Measurements from ENCODE around the gene ABHD16A. TPM values are rescaled to one million over a fixed set of nuclear protein-coding genes. Genes with fewer than 3 reads are reported as not detected.
A peak's percentile ranks its signal among the peaks of the same experiment; 100 is the strongest.

Gene ABHD16A
- total and polyA plus RNA-seq, 2 of the 13 experiments (the other 11 are each of a cell fraction or from before 2014, with no cell fraction given) = 43.5 to 45.4 TPM

DNA sequence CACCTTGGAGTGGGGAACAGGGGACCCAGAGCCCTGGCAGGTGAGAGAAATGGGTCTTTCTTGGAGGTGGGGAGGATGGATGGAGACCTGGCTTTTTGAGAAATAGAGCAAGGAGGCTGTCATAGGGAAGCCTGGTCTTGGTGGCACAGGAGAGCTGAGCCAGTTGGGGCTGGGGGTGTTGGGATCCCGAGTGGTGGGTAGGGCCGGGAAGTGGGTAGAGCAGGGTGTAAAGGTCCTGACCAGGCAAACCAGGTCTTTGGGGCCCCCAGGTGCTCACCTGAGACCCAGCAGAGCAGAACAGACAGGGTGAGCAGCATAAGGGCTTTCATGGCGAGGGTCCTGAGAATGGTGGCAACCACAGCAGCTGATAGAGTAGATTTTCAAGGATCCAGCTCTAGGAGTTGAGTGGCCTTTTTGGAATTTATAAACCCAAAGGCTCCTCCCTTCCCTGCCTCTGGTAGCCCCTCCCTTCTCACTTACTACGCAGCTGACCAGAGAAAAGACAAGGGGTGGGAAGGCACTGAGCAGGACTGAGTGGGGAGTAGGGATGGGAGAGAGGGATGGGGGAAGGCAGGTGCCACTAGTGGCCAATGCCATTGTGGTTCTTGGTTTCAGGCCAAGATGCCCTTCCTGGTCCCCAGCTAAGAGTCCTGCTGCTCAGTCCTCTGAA, 18.4 kb upstream of the ABHD16A start, which contains the start of gene LY6G6C:
LY6G6C (minus strand) TSS at position 396 of the 670 bp plus-strand sequence; CDS start at position 329, 67 bp downstream.
- Histone ChIP-seq H3K9ac (ENCODE audit: insufficient read depth, low read depth, low read length) (no peak within 1 kb of the TSS), H3K9me3 (ENCODE audit: low read length) (no peaks in the 10 kb centered on the region), H3K4me2 (ENCODE audit: low read depth, low read length) (no peak within 1 kb of the TSS), H2AFZ (ENCODE audit: low read length) (no peak within 1 kb of the TSS), H3K27ac (ENCODE audit: extremely low read length, insufficient read depth, low read length) (no peak within 1 kb of the TSS), H4K20me1 (ENCODE audit: insufficient read depth, low read length) (no peaks in the 10 kb centered on the region), H3K27me3 (ENCODE audit: control insufficient read depth in 1 of 2, insufficient read depth in 2 of 2, low read length in 2 of 2) (peaks cover 3 to 35% of the 10 kb centered on the region in 2 experiments; a peak in 4 of 5 replicates), H3K4me3 (replicated peaks in 1 of 3; ENCODE audit: insufficient read depth in 1 of 3, low read depth in 2 of 3, low read length in 3 of 3) (no peak within 1 kb of the TSS), H3K79me2 (ENCODE audit: insufficient read depth, low read length) (no peaks in the 10 kb centered on the region), H3K36me3 (replicated peaks in 1 of 2; ENCODE audit: control insufficient read depth in 1 of 2, insufficient read depth in 2 of 2, low read length in 2 of 2) (no peaks in the 10 kb centered on the region), H3K4me1 (ENCODE audit: insufficient read depth, low read length) (peaks cover 9% of the 10 kb centered on the region)
- WGBS (ENCODE audit: low lambda C conversion rate) = 17% methylated on average over 4 of the region's 4 CpGs
- DNase-seq (ENCODE audit: low spot score) = no peak
- ATAC-seq = no peak
- BruUV-seq (replicated peaks) = no TSS peak
- POLR2A ChIA-PET = interaction anchor here (3.4 kb wide), 1 partner anchor 106 kb away, joined by 12 read pairs; the partner anchor contains the start of gene HSPA1B
- in situ Hi-C loops (cut with HindIII; ENCODE audit: extremely low pct_ligation_motif_present, low pct_unique_long_range_greater_than_20kb) = no loop called here
- intact Hi-C loops (cut with micrococcal nuclease; ENCODE audit: unreplicated experiment) = no loop called here
- CTCF ChIA-PET (ENCODE audit: low intra/inter-chr PET ratio, low total read pairs) = no interaction called here
- no peak for FAIRE-seq
- TF ChIP-seq SMARCE1 (IDR thresholded peaks at IDR 0.05; ENCODE audit: borderline replicate concordance) = no peak
- TF ChIP-seq, protein P1, sequence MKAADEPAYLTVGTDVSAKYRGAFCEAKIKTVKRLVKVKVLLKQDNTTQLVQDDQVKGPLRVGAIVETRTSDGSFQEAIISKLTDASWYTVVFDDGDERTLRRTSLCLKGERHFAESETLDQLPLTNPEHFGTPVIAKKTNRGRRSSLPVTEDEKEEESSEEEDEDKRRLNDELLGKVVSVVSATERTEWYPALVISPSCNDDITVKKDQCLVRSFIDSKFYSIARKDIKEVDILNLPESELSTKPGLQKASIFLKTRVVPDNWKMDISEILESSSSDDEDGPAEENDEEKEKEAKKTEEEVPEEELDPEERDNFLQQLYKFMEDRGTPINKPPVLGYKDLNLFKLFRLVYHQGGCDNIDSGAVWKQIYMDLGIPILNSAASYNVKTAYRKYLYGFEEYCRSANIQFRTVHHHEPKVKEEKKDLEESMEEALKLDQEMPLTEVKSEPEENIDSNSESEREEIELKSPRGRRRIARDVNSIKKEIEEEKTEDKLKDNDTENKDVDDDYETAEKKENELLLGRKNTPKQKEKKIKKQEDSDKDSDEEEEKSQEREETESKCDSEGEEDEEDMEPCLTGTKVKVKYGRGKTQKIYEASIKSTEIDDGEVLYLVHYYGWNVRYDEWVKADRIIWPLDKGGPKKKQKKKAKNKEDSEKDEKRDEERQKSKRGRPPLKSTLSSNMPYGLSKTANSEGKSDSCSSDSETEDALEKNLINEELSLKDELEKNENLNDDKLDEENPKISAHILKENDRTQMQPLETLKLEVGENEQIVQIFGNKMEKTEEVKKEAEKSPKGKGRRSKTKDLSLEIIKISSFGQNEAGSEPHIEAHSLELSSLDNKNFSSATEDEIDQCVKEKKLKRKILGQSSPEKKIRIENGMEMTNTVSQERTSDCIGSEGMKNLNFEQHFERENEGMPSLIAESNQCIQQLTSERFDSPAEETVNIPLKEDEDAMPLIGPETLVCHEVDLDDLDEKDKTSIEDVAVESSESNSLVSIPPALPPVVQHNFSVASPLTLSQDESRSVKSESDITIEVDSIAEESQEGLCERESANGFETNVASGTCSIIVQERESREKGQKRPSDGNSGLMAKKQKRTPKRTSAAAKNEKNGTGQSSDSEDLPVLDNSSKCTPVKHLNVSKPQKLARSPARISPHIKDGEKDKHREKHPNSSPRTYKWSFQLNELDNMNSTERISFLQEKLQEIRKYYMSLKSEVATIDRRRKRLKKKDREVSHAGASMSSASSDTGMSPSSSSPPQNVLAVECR (CRISPR knock-in tag; IDR thresholded peaks at IDR 0.05; ENCODE audit: borderline replicate concordance) = 0 out of 2 replicates have a peak, but pooled peaks have one; percentile 20
